ENCODE data around the gene FSD1.
"Not testable (repeated sequence)": the region's sequence is repeated elsewhere in the genome, so short reads cannot be mapped to it uniquely, and the experiment has no call there.

FSD1 gene

DNA sequence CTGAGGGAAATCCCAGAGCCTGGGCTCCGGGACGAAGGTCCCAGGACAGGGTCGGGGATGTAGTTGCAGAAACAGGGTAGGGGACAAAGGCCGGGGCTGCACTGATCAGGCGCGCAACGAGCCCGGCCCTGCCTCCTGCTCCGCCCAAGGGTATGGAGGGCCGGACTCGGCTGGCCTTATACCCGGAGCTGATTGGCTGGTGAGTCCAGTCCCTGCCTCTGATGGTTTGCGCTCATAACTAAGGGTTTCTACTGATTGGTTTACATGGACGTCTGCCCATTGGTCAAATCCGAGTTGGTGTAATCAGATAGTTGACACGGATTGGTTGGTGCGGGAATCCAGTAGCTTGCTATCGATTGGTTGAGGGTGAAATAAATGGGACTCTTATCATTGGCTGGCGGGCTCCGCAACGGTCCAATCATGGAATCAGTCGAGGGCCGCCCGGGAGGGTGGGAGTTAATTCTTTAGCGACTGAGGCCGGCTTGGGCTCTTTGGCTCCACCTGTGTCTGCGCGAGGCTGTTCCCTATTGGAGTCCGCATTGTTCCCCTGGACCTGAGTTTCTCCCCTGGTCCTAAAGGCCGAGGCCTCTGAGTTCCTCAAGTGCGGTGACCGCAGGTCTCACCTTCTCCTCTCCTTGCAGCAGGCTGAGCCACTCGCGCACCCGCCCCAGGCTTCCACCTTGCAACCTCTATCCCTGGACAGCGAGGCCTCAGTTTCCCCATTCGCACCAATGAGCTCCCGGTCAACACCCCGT is 38.4 kb downstream of the FSD1 start:
- DNase-seq (ENCODE audit: low read depth in 3 of 3, low spot score in 1 of 3): peak; percentile 72 to 86 (median 82)

DNA sequence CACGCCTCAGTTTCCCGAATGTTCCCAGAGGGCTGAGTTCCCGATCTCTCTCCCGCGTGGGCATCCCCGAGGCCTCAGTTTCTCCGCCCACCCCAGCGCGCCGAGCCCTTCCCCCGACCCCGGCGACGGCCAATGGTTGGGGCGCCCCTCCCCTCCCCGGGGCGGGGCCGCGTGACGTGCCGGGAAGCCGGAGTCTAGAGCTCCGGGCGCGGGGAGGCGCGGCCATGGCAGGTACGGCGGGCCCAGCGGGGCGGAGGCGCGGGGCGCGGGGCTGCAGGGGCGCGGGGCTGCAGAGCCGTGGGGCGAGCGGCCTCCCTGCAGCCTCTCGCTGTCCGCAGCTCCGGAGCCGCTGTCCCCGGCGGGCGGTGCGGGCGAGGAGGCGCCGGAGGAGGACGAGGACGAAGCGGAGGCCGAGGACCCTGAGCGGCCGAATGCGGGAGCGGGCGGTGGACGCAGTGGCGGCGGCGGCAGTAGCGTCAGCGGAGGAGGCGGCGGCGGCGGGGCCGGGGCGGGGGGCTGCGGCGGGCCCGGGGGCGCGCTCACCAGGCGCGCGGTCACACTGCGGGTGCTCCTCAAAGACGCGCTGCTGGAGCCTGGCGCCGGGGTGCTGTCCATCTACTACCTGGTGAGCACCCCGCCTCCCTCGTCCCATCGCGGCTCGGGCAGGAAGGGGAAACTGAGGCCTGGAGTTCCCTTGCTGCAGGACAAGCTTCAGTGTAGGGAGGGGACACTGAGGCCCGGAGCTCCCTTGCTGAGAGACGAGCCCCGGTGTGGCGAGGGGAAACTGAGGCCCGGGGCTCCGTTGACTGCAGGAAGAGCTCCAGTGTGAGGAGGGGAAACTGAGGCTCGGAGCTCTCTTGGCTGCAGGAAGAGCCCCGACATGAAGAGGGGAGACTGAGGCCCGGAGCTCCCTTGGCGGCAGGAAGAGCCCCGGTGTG is 39.2 kb downstream of the FSD1 start, which contains the start of gene MPND:
Gene MPND, plus strand, starts transcription at position 193 of the 938 bp plus-strand sequence. Its CDS starts 32 bp downstream, at position 225.
- DNase-seq (ENCODE audit: low read depth in 3 of 3, low spot score in 1 of 3): peak; percentile 69 to 95 (median 77)

DNA sequence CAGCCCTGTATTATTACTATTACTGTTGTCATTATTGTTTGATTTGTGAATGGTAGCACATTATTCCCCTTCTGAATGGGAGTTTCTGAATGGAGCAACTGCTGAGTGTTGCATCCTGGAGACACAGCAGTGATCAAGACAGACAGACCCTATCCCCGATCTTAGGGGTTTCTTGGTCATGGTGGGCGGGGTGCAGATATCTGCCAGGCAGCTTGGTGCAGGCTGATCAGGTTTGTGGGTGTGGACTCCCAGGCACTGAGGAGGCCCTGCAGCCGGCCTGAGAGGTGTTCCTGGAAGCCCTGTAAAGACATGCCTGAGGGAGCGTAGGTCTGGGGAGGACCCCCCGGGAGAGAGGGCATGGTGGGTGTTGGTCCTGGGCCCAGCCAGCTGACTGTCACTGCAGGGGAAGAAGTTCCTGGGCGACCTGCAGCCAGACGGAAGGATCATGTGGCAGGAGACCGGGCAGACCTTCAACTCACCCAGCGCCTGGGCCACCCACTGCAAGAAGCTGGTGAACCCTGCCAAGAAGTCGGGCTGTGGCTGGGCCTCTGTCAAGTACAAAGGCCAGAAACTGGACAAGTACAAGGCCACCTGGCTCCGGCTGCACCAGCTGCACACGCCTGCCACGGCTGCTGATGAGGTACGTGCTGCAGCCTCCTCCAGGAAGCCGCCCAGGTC is 41.1 kb downstream of the FSD1 start:
- DNase-seq (ENCODE audit: low read depth in 3 of 3, low spot score in 1 of 3): no peak

DNA sequence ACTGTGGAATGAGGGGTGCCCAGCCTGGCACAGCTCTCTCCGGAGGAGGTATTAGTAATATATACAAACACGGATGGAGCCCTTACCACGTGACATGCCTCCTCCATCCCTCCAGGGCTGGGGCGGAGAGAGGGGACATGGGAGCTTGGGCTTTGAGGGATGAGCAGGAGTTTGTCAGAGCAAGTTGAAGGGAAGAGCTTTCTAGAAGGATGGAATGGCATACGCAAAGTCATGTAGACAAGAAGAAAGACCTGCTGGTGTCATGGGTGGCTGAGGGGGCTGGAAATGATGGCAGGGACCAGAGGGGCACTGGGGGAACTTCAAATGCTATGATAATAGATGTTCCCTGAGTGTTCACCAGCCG is 41.6 kb downstream of the FSD1 start:
- DNase-seq (ENCODE audit: low read depth in 3 of 3, low spot score in 1 of 3): no peak

DNA sequence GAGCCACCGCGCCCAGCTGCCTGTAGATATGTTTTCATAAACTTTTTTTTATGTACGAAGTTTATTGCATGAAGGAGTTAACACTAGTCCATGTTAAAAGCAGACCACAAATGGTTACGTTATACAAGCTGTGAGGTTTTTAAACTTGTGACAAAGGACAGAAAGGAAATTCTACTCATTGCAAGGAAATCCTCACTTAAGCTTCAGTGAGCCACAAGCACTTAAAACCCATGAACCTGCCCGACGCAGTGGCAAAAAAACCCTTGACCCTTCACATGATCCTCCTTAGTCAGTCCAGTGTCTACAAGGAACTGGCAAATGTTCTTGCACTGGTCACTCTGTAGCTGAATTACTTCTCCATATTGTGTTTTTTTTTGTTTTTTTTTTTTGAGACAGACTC is 43.1 kb downstream of the FSD1 start:
- no peak for DNase-seq (ENCODE audit: low read depth in 3 of 3, low spot score in 1 of 3)

DNA sequence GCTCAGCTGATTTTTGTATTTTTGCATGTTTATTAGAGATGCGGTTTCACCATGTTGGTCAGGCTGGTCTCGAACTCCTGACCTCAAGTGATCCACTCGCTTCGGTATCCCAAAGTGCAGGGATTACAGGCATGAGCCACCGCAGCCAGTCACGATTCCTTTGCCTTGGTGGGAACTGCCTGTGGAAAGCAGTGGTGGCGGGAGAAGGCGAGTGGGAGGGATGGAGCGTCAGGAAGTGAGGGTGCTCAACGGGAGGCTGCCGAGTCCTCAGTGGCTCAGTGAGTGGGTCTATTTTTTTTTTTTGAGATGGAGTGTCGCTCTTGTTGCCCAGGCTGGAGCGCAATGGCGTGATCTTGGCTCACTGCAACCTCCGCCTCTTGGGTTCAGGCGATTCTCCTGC is 44.8 kb downstream of the FSD1 start:
- DNase-seq (ENCODE audit: low read depth in 3 of 3, low spot score in 1 of 3): not testable (repeated sequence)

DNA sequence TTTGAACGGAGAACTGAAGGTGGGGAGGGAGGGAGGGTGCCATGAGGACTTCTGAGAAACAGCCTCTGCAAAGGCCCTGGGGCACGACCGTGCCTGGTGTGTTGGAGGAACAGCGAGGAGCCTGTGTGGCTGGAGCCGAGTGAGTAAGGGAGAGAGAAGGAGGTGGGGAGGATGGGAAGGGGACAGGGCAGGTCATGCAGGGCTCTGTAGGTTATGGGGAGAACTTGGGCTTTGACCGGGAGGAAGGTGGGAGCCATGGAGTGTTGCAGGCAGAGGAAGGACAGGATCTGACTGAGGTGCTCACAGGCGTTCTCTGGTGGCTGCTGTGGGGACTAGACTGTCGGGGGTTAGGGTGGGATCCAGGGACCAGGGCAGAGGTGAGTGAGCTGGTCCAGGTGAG is 45.7 kb downstream of the FSD1 start:
- no peak for DNase-seq (ENCODE audit: low read depth in 3 of 3, low spot score in 1 of 3)

DNA sequence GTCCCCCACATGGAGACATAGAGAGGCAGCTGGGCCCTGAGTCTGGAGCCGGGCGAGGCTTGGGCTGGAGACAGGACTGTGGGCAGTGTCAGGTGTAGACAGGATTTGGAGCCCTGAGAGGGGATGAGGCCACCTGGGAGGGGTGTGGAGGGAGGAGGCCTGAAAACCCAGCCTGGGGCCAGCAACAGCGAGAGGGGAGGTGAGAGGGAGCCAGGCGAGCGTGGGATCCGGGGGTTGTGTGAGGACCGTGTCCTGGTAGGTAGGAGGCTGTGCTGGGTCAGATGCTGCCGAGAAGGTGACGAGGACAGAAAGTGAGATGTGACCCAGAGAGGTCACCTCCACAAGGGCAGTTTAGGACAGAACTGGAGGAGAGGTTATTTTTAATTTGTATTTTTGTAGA is 46.3 kb downstream of the FSD1 start:
- no peak for DNase-seq (ENCODE audit: low read depth in 3 of 3, low spot score in 1 of 3)

DNA sequence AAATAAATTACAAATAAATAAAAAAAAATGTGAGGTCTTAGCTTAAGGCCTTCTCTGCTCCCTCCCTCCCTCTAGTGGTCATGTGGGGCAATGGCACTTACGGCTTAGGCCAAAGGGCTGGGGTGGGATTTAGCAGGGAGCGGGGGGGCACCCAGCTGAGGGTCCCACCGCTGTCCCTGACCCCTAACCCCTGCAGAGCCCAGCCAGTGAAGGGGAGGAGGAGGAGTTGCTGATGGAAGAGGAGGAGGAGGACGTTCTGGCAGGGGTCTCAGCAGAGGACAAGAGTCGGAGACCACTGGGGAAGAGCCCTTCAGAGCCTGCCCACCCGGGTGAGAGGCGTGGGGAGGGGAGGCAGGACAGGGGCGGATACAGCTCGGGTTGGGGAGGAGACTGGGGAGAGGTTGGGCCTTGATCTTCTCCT is 48.3 kb downstream of the FSD1 start:
- peak in 1 of 3 donors; percentile 10 for DNase-seq (ENCODE audit: low read depth in 3 of 3, low spot score in 1 of 3)

DNA sequence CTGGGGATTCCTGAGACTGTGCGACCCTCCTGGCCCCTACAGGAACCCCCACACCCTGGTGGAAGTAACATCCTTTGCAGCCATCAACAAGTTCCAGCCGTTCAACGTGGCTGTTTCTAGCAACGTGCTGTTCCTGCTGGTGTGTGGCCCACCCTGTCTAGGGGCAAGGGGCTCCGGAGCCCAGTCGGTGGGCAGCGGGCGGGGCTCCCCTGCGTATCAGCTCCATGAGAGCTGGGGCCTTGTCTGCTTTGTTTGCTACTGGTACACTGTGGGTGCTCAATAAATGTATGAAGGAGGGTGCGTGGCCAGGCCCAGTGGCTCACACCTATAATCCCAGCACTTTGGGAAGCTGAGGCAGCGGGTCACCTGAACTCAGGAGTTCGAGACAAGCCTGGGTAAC is 49.9 kb downstream of the FSD1 start:
- DNase-seq (ENCODE audit: low read depth in 3 of 3, low spot score in 1 of 3): no peak

DNA sequence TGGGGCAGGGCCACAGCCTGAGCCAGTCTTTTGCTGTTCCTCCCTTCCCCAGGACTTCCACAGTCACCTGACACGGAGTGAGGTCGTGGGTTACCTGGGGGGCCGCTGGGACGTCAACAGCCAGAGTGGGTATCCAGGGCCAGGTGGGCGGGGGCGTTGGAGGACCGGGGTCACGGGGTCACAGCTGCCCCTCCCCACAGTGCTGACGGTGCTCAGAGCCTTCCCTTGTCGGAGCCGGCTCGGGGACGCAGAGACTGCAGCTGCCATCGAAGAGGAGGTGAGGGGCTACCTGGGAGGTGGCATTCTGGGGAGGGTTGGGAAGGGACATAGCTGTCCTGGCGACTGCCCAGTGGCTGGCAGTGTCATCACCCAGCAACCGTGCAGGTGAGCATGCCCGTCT is 50.5 kb downstream of the FSD1 start:
- DNase-seq (ENCODE audit: low read depth in 3 of 3, low spot score in 1 of 3): no peak

DNA sequence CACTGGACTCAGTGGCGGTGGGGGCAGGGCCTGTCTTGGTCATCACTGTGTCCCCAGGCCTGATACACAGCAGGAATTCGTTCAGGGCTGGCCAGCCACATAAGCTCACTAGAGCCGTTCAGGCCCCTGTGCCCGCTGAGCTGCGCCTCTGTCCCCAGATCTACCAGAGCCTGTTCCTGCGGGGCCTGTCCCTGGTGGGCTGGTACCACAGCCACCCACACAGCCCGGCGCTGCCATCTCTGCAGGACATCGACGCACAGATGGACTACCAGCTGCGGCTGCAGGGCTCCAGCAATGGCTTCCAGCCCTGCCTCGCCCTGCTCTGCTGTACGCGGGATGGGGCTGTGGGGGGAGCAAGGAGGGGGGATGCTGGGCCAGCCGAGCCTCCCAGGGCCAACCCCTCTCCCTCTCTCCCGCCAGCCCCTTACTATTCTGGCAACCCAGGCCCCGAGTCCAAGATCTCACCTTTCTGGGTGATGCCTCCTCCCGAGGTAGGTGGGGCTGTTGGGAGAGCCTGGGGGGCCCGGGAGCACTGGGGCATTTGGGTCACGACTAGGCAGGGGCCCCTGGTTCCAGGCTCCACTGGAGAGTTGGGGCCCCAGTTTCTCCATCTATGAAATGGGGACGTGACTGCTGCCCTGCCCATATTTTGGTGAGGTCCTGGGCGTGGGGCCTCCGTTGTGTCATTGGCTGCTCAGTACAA is 52.8 kb downstream of the FSD1 start:
- no peak for DNase-seq (ENCODE audit: low read depth in 3 of 3, low spot score in 1 of 3)

DNA sequence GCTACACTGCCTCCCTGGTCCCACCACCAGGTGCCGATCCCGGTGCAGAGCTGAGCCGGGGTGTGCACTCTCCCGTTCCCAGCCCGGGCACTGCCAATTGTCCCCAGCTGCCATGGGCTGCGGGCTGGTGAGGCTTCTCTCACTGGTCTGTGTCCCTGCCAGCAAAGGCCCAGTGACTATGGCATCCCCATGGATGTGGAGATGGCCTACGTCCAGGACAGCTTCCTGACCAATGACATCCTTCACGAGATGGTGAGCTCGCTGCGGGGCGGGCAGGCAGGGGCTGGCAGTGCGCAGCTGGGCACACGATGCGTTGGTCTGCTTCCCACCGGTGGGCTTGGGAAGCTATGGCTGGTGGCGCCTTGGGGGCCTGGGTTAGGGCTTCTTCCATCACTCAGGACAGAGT is 53.5 kb downstream of the FSD1 start:
- no peak for DNase-seq (ENCODE audit: low read depth in 3 of 3, low spot score in 1 of 3)

DNA sequence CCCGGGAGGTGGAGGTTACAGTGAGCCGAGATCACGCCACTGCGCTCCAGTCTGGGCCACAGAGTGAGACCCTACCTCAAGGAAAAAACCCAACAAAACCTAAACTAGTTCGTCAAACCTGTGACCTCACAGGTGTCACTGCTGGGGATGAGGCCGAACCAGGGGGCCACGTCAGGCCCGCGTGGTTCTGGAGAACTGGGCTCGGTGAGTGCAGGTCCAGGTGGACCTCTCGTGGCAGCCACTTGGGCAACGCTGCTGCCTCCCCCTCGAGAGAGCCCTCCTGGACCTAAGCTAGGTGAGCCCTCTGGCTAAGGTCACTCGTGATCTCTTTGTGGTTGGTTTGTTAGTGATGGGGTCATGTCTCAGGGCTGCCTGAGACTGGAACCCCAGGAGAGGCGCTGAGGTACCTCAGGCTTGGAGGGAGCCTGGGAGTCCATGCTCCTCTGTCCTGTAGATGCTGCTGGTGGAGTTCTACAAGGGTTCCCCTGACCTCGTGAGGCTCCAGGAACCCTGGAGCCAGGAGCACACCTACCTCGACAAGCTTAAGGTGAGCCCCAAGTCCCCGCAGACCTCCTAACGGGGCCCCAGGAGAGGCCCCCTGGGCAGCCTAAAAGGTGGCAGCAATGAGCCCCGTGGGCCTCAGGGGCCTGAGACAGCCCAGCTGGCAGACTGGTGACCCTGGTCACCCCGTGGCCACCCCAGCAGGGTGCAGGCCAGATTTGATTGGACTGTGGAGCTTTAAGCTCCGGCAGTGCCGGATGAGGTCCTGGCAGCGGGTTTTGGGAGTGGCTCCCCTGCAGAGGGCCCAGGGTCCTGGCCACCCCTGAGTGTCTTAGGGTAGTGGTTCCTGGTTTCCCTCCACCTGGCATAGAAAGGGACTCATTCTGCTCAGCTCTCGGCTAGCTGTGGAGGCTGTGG is 54.6 kb downstream of the FSD1 start:
- DNase-seq (ENCODE audit: low read depth in 3 of 3, low spot score in 1 of 3): no peak

DNA sequence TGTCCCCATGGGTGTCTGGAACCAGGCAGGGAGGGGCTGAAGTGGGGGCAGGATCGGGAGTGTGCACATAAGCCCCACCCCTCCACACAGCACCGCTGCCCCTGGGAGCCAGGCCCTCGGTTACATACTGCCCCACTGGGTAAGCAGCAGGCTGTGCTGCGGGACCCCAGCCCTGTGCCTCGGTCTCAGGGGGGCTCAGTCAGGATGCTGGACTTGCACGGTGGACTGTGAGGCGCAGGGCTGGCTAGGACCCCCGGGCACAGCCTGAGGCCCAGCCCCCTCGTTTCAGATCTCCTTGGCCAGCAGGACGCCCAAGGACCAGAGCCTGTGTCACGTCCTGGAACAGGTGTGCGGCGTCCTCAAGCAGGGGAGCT is 55.2 kb downstream of the FSD1 start:
- no peak for DNase-seq (ENCODE audit: low read depth in 3 of 3, low spot score in 1 of 3)

DNA sequence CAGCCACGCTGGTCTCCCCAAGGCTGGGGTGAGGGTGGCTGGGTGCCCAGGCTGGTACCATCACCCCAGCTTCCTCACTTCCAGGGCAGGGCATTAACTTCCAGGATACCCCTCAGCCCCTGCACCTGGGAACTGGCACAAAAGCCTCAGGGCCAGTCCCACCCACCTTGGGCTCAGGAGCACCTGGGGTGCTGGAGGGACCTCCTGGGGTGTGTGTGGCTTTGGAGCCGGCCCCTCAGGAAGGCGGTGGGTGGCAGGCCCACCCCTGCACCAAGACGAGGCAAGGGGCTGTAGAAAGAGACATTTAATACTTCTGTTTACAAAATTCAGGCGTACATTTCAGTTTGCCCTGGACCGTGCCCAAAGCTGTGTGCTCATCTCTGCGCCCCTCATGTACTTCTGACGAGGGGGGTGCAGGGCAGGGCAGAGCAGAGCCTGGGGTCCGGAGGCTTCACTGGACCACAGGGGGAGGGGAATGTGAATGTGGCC is 55.7 kb downstream of the FSD1 start:
- DNase-seq (ENCODE audit: low read depth in 3 of 3, low spot score in 1 of 3): no peak

DNA sequence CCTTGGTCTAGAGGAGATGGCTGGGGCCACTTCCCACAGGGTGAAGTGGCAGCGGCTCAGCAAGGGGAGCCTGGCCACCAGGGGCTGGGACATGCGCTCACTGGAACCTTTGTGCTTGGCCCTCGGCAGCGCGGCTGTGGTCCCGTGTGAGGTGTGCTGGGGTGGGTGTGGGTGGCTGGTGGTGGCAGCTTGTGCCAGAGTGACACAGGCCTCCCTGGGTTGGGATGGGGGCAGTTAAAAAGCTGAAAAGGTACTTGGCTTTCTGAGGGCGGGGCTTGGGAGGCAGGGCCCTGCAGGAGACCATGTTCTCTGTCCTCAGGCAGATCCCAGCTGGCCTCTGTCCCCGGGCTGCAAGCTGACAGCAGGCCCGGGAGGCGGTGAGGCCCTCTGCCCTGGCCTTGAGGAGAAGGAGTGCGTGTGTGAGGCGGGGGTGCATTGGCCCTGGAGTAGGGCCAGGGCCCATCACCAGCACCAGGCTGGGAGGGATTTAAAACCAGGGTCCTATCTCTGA is 56.3 kb downstream of the FSD1 start:
- no peak for DNase-seq (ENCODE audit: low read depth in 3 of 3, low spot score in 1 of 3)

DNA sequence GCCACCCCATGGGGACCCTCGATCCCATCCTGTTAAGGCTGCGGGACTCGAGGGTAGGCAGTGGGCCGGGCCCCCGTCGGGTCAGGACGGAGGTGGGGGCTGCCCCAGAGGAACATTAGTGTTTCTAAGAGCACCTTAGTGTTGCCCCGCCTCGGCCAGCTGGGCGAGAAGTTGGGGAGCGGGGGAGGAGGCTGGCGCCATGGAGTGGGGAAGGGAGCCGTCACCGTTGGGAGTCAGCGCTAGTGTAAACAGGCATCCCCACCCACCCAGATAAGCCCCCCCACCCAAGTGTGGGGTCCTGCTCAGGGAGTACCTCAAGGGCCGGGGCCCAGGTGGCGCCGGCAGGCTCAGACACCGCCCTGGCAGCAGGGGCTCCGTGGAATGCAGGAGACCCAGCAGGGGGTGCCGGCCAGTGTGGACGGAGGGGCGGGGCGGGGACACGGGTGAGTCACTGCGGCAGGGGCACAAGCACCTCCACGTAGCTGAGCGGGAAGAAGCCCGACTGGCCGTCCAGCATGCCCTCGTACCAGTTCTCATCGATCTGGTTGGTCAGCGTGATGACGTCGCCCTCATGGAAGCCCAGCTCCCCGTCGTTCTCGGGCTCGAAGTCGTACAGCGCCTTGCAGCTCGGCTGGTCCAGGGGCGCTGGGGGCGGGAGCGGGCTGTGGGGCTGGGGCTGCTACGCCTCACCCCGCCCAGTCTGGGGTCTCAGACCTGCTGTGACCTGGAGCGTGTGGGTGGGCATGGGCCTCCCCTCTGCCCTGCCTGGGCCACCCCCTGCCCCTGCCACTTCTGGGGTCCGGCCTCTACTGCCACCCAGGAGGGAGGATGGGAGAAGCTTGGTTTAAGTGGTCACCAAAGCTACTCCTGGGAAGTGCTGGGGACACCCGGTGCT is 57.0 kb downstream of the FSD1 start:
- DNase-seq (ENCODE audit: low read depth in 3 of 3, low spot score in 1 of 3): no peak
